Right renal cortex interstitium (tissue), 3 donors: Measurements from ENCODE around the gene GEMIN4. TPM values are rescaled to one million over a fixed set of nuclear protein-coding genes. Genes with fewer than 3 reads are reported as not detected.
"Not testable (repeated sequence)": the region's sequence is repeated elsewhere in the genome, so short reads cannot be mapped to it uniquely, and the experiment has no call there.

ENCODE experiments used
- DNase-seq, 3 donors: peaks; one replicate each; pipeline ENCODE4 v3.0.0-alpha.2; 2013; ENCODE audit warnings: low read depth in 3 of 3, low spot score in 2 of 3
- polyA plus RNA-seq, 3 donors: library from polyadenylated mRNA; unstranded; fragments of 120-200 nt; gene quantifications; one replicate each; pipeline ENCODE4 v1.2.1, GENCODE V29; 2013; ENCODE audit not compliant: insufficient read length in 3 of 3

The GEMIN4 gene
- polyA plus RNA-seq, 3 donors, result 20.8 to 21.7 (median 21.0) TPM

DNA sequence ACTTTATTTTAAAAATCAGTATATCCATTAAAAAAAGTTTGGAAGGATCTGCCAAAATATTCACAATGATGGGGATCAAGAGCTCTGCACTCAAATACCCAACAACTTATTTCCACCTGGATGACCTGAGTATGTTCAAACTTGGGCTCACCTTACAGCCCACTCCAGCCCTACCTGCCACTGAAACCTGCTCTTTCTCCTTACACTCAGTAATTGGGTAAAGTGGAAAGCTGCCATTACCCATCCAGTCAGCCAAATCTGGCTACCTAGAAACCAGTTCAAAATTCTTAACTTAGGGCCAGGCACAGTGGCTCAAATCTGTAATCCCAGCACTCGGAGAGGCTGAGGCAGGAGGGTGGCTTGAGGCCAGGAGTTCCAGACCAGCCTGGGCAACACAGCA, 47.1 kb downstream of the GEMIN4 start:
- no peak for DNase-seq

DNA sequence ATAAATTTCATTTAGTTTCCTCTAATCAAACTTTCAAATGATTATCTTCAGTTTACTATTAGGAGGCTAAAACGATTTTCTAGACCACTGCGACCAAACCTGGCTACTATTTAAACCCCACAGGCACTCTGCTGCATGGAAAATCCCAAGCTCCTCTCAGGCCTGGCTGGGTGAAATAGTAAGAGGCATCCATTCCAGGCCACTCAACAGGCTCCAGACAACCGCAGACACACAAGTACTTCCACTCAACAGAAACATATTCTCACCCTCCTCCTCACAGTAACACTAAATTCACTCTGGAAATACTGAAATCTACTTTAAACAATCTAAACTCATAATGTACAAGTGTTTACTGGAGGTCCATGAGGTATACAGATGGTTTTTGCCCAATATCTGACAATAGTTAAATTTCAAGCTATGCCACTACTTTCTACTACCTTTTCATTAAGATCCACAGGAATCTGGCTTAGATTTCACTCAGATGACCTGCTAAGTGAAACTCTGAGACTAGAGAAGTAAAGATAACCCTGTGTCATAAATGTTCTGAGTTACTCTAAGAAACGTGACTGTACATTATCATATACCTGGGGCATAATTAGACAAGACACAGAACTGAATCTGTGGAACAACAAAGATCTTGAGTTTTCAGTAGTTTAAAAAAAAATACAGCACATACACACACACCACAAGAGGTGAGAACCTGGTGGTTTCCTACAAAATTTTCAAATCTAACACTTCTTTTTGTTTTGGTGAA, 47.8 kb downstream of the GEMIN4 start:
- DNase-seq, result no peak

DNA sequence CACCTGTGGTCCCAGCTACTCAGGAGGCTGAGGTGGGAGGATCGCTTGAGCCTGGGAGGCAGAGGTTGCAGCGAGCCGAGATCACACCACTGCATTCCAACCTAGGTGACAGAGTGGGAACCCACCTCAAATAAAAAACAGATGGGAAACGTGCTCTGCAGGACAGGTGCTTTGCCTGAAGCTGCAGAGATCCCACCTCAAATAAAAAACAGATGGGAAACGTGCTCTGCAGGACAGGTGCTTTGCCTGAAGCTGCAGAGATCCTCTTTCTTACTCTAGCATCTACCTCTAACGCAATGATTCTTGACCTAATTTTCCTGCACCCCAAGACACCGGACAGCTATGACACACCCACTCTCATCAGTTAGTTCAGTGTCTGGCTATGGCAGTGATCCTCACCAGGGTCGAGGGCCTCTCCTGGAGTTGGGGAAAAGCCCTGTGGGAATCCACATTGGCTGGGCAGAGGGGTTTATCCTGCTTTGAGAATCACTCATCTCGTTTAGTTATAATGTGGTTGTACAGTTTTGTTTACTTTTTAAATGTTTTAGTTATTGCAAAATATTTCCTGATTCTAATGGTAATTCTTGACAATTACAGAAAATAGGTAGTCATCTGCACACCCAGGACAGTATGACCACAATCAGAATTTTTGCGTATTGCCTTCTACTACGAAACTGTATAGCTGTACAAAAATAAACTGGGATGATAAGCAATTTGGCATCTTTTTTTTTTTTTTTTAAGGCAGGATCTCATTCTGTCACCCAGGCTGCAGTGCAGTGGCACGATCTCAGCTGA, 48.8 kb downstream of the GEMIN4 start:
- no peak for DNase-seq

DNA sequence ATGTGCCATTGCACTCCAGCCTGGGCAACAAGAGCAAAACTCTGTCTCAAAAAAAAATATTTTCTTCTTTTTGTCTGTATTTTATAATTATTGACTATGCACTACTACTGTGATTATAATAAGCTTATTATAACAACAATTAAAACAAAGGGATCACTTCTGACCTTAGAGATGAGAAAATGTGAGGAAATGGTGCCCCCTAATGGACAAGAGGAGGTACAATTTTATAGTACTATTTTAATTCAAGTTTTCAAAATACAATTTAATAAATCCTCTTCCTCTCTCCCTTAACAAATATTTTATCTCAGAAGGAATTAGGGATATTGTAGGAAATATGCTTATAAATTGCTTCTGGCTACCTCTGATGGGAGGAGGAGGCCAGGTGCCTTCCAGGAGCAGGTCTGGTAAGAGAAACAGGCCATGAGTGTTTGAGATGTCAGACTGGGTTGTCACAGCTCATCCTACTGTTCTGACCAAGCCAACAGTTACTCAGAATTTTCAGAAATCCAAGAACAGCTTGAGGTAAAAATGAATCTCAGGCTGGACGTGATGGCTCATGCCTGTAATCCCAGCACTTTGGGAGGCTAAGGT, 51.5 kb downstream of the GEMIN4 start:
- no peak for DNase-seq

DNA sequence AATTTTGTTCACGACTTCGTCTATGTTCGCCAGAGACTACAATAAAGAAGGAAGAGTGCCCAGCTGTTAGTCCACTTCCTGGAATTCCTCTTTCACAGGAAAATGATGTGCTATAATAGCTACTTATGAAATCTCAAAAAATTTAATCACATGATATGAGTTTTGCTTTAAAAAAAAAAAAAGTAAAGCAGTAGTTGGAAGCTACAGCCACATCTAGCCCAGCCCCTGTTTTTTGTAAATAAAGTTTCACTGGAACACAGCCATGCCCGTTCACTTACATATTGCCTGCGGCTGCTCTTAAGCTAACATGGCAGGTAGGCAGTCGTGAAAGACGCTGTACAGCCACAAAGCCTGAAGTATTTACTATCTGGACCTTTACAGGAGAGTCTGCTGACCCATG, 52.7 kb downstream of the GEMIN4 start:
- no peak for DNase-seq

DNA sequence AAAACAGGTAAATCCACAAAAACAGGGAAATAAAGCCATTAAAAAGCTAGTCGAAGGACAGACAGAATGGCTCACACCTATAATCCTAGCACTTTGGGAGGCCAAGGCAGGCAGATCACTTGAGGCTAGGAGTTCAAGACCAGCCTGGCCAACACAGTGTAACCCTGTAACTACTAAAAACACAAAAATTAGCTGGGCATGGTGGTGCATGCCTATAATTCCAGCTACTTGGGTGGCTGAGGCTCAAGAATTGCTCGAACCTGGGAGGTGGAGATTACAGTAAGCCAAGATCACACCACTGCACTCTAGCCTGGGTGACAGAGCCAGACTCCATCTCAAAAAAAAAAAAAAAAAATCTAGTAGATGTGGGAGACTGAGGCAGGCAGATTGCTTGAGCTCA, 54.0 kb downstream of the GEMIN4 start:
- DNase-seq, result not testable (repeated sequence)

DNA sequence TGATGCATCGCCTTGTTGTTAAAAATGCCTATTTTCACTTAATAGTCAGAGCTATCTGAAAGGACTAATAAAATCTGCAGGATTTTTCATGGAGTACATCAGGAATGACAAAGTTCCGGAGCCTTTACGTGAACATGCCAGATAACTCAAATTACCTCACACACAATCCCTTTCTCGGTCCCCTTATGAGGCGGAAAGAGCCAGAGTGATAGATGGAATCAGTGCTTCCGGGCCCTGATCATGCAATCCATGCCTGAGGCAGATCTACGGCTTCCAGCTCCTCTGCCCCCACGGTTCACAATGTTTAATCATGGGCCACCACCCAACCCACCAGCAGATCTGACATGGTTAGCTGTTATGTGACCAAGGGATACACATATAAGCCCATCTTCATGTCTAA, 54.4 kb downstream of the GEMIN4 start:
- DNase-seq, result no peak

DNA sequence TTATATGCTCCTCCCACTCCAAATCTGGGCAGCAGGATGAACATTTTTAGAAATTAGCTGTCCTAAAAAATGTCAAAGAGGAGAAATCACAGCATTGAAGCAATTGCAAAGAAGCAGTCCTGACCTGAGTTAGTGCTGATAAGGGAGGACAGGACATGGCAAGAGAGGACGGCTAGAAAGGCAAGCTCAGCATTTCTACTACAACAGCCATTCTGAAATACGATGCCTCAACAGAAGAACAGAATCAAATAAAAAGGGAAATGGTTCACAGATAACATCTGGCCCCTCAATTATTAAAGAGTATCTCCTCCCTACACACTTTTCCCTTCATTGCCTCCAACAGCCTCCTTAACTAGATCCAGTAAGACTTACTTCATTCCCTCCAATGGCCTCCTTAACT, 55.7 kb downstream of the GEMIN4 start:
- no peak for DNase-seq

Other genes with a start within 250 kb of the GEMIN4 start
- 10 to 100 TPM; 27.4 to 30.6 (median 28.9) TPM for gene VPS53, start 37.4 kb downstream of the GEMIN4 start, polyA plus RNA-seq
- 10 to 100 TPM; 24.3 to 28.2 (median 26.8) TPM for gene TLCD3A, start 19.7 kb downstream of the GEMIN4 start, polyA plus RNA-seq
- 100 to 1,000 TPM; 128 to 140 (median 138) TPM for gene GLOD4, start 30.0 kb upstream of the GEMIN4 start, polyA plus RNA-seq
- gene MRM3, start 30.1 kb upstream of the GEMIN4 start, polyA plus RNA-seq, result 10 to 100 TPM; 19.8 to 21.7 (median 20.8) TPM
- 10 to 100 TPM; 30.7 to 35.4 (median 32.9) TPM for gene NXN, start 227.5 kb upstream of the GEMIN4 start, polyA plus RNA-seq
- gene TIMM22, start 244.9 kb upstream of the GEMIN4 start, polyA plus RNA-seq, result 10 to 100 TPM; 14.9 TPM